CD4-positive, alpha-beta T cell (primary cell): ENCODE data around the gene MYH14. TPM values are rescaled to one million over a fixed set of nuclear protein-coding genes. Genes with fewer than 3 reads are reported as not detected.
A peak's percentile ranks its signal among the peaks of the same experiment; 100 is the strongest.
"Not testable (repeated sequence)": the region's sequence is repeated elsewhere in the genome, so short reads cannot be mapped to it uniquely, and the experiment has no call there.

Experiments
- ATAC-seq: fragments of 200-7000 bp; cut with Tn5 transposase; one replicate; pipeline ENCODE4 v1.10.0; 2022; ENCODE audit warnings: mild to moderate bottlenecking; ENCODE audit not compliant: poor library complexity
- CTCF ChIA-PET: fragments of 350-600 bp; sonication (Branson Sonifier 250); formaldehyde crosslinking; loops from one replicate; lab custom pipeline; 2021; ENCODE audit warnings: antibody characterized with exemption, inconsistent platforms; lab: Charles Lee
- POLR2A ChIA-PET: fragments of 350-600 bp; sonication (Branson Sonifier 250); formaldehyde crosslinking; loops from one replicate; lab custom pipeline; 2021; ENCODE audit warnings: antibody characterized with exemption, inconsistent platforms; lab: Charles Lee
- DNase-seq, 14 experiments: peaks; one replicate each; pipeline ENCODE4 v3.0.0-alpha.2; 2013 to 2020; ENCODE audit warnings: mixed read lengths in 2 of 14
- H3K27ac ChIP-seq, 2 donors: one replicate each; pipeline versions ENCODE4 v1.5.1 to v1.7.0; 2013; ENCODE audit warnings: low read length in 2 of 2, low read depth in 1 of 2, mild to moderate bottlenecking in 1 of 2
- H3K27me3 ChIP-seq, 2 experiments: 1 replicate in 1 of 2; 2 replicates in 1 of 2; pipeline versions ENCODE4 v1.6.1 to v1.7.0; 2013; ENCODE audit warnings: low read length in 2 of 2, control low read depth in 1 of 2, mild to moderate bottlenecking in 1 of 2, moderate library complexity in 1 of 2; ENCODE audit not compliant: insufficient read depth in 2 of 2, control insufficient read depth in 1 of 2
- H3K36me3 ChIP-seq: one replicate; pipeline ENCODE4 v1.6.1; 2013; ENCODE audit warnings: low read length, control low read depth; ENCODE audit not compliant: insufficient read depth
- H3K4me1 ChIP-seq: one replicate; pipeline ENCODE4 v1.6.1; 2013; ENCODE audit warnings: low read length, control low read depth; ENCODE audit not compliant: insufficient read depth
- H3K4me3 ChIP-seq: one replicate; pipeline ENCODE4 v1.5.1; 2013; ENCODE audit warnings: mild to moderate bottlenecking, low read length, moderate library complexity
- H3K9me3 ChIP-seq, 2 experiments: 1 replicate in 1 of 2; 2 replicates in 1 of 2; pipeline versions ENCODE4 v1.6.1 to v1.7.0; 2013; ENCODE audit warnings: low read length in 2 of 2, mild to moderate bottlenecking in 2 of 2, control low read depth in 1 of 2, moderate library complexity in 1 of 2; ENCODE audit not compliant: control insufficient read depth in 1 of 2, insufficient read depth in 1 of 2
- H3K27ac Mint-ChIP-seq: one replicate; pipeline ENCODE4 v1.8.0; 2020; ENCODE audit warnings: mixed read lengths
- H3K27me3 Mint-ChIP-seq: one replicate; pipeline ENCODE4 v1.8.0; 2021; ENCODE audit warnings: mixed read lengths
- H3K36me3 Mint-ChIP-seq: one replicate; pipeline ENCODE4 v1.8.0; 2021; ENCODE audit warnings: low read depth, mixed read lengths
- H3K4me1 Mint-ChIP-seq: one replicate; pipeline ENCODE4 v1.8.0; 2021; ENCODE audit warnings: low read depth, mixed read lengths
- H3K4me3 Mint-ChIP-seq: one replicate; pipeline ENCODE4 v1.8.0; 2020; ENCODE audit warnings: mild to moderate bottlenecking, mixed read lengths
- H3K9me3 Mint-ChIP-seq: one replicate; pipeline ENCODE4 v1.8.0; 2020; ENCODE audit warnings: mixed read lengths
- CTCF ChIP-seq: fragments of 200-600 bp; IDR thresholded peaks from one replicate; pipeline ENCODE4 v1.8.0; 2022; ENCODE audit warnings: antibody characterized with exemption, mild to moderate bottlenecking
- intact Hi-C, 2 experiments: fragments of 100-400 bp; cut with DNase I in 1 of 2; cut with micrococcal nuclease in 1 of 2; formaldehyde crosslinking; loops; one replicate each; pipeline versions ENCODE4 v1.15.1 to v1.9.0; 2023 to 2025; cut with DNase I, micrococcal nuclease
- total RNA-seq, 174 experiments: library from RNA in 2 of 174; stranded (reverse) in 2 of 174; gene quantifications; one replicate each; pipeline ENCODE4 v1.2.3 and lab custom pipeline; 2021 to 2026

MYH14 gene
- total RNA-seq, 2 experiments from 2014 or later, result not detected

DNA sequence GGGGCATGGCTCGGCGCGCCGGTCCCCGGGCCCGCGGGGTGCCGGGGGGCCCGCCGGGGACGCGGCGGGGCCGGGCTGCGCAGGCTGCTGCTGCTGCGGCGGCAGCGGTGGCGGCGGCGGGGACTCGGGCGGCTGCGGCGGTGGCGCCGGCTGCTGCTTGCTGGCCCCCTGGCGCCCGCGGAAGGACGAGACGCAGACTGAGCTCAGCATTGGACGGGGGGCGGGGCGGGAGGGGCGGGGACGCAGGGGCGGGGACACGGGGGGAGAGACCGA is 125.4 kb downstream of the MYH14 start:
- Mint-ChIP-seq H3K4me3 (peak overlapping the region; percentile 87), H3K9me3 (no peaks in the 10 kb centered on the region), H3K27ac (peak overlapping the region; percentile 83), H3K4me1 (peaks cover 76% of the 10 kb centered on the region), H3K27me3 (peaks cover 75% of the 10 kb centered on the region), H3K36me3 (peaks cover 5% of the 10 kb centered on the region)
- H3K4me3 ChIP-seq, result no peak overlapping the region
- H3K27ac ChIP-seq, result no peak overlapping the region
- H3K9me3 ChIP-seq, result peaks cover 6 to 50% of the 10 kb centered on the region in 2 experiments
- ATAC-seq, result no peak
- DNase-seq, result no peak
- ChIA-PET POLR2A (interaction anchor here (1.5 to 1.7 kb wide), 2 partner anchors 29 to 476 kb away, joined by 5 to 15 read pairs; no protein-coding TSS in a partner anchor), CTCF (interaction anchor here (0.5 to 3.3 kb wide), 2 partner anchors 29 to 1328 kb away, joined by 3 to 10 read pairs; no protein-coding TSS in a partner anchor)
- peaks cover 79% of the 10 kb centered on the region for H3K4me1 ChIP-seq
- H3K36me3 ChIP-seq, result no peaks in the 10 kb centered on the region
- TF ChIP-seq CTCF, result no peak
- intact Hi-C loops, result loop anchor here in 1 of 2 experiments (5.0 kb wide), 1 partner anchor 302 kb away; the partner anchor contains the start of genes VRK3 and ZNF473
- H3K27me3 ChIP-seq, result peaks cover 62 to 64% of the 10 kb centered on the region in 2 experiments

DNA sequence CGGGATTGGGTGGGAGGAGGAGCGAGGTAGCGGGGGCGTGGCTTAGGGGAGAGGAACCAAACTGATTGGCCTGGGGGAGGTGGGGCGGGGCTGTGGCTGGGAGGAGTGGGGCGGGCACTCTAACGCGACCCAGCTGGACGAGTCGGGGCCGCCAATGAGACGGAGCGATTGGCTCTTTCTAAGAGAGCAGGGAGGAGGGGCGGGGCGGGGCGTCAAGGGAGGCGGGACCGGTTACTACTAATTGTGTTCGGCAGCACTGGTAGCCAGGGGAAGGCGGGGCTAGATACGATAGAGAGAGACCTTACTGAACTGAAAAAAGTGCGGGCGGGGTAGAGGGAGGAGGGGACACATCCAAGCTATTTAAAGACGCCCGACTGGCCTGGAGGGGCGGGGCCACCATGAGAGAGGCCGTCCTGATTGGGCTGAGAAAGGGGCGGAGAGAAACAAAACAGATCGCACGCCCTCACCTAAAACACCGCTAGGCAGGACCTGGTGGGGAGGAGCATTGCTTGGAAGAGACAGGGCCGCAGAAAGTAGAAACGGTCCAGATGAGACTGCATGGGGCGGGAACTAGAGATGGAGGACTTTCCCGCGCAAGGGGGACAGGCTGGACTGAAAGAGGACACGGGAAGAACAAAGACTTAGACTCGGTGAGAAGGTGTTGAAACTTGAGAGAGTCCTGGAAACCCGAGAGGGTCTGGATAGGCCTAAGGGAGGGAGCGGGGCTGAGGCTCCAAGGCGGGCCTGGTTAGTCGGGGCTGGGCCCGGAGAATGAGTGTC is 125.9 kb downstream of the MYH14 start, which contains the start of gene KCNC3:
KCNC3 (minus strand) TSS at position 232 of the 780 bp plus-strand sequence. CDS start 295 bp downstream, outside the sequence.
- peak; percentile 60 for ATAC-seq
- POLR2A ChIA-PET, result interaction anchor here (1.5 to 1.7 kb wide), 2 partner anchors 28 to 475 kb away, joined by 5 to 15 read pairs; no protein-coding TSS in a partner anchor

GRCh38 chr19:50329926-50330294 is 126.5 kb downstream of the MYH14 start:
- ChIA-PET POLR2A (interaction anchor here (1.5 to 1.7 kb wide), 2 partner anchors 28 to 475 kb away, joined by 5 to 15 read pairs; no protein-coding TSS in a partner anchor), CTCF (interaction anchor here (3.3 kb wide), 1 partner anchor 28 kb away, joined by 10 read pairs; no protein-coding TSS in a partner anchor)
- H3K4me3 ChIP-seq, result peak overlapping the region; percentile 32
- H3K27me3 ChIP-seq, result peaks cover 58 to 65% of the 10 kb centered on the region in 2 experiments
- H3K4me1 Mint-ChIP-seq, result peaks cover 75% of the 10 kb centered on the region
- not testable (repeated sequence) for ATAC-seq, DNase-seq, H3K36me3 Mint-ChIP-seq, H3K9me3 Mint-ChIP-seq, H3K27ac ChIP-seq, H3K36me3 ChIP-seq
- peak overlapping the region; percentile 87 for H3K4me3 Mint-ChIP-seq
- peaks cover 84% of the 10 kb centered on the region for H3K4me1 ChIP-seq
- peaks cover 68% of the 10 kb centered on the region for H3K27me3 Mint-ChIP-seq
- intact Hi-C loops, result loop anchor here in 1 of 2 experiments (5.0 to 10.0 kb wide), 2 partner anchors 303 to 395 kb away; partner anchors contain the start of genes CLEC11A, VRK3 and ZNF473
- H3K27ac Mint-ChIP-seq, result peak overlapping the region; percentile 83
- H3K9me3 ChIP-seq, result peaks cover 6 to 54% of the 10 kb centered on the region in 2 experiments

More for the DNA sequence above, 125.9 kb downstream of the MYH14 start, which contains the start of gene KCNC3:
- Mint-ChIP-seq H3K27ac (peak within 1 kb of the TSS; percentile 83), H3K4me1 (peaks cover 81% of the 10 kb centered on the region), H3K36me3 (peaks cover 6% of the 10 kb centered on the region), H3K27me3 (peaks cover 73% of the 10 kb centered on the region), H3K9me3 (no peaks in the 10 kb centered on the region), H3K4me3 (peak within 1 kb of the TSS; percentile 87)
- Histone ChIP-seq H3K4me1 (peaks cover 84% of the 10 kb centered on the region), H3K27me3 (peaks cover 62 to 63% of the 10 kb centered on the region in 2 experiments), H3K9me3 (peaks cover 6 to 50% of the 10 kb centered on the region in 2 experiments), H3K36me3 (no peaks in the 10 kb centered on the region), H3K4me3 (peak within 1 kb of the TSS; percentile 32), H3K27ac (no peak within 1 kb of the TSS)
- intact Hi-C loops, result loop anchor here in 1 of 2 experiments (5.0 kb wide), 1 partner anchor 302 kb away; the partner anchor contains the start of genes VRK3 and ZNF473
- peak; percentile 79 to 96 (median 92) for DNase-seq
- CTCF ChIA-PET, result interaction anchor here (0.5 to 3.3 kb wide), 2 partner anchors 28 to 1327 kb away, joined by 3 to 10 read pairs; no protein-coding TSS in a partner anchor
- no peak for TF ChIP-seq CTCF
